ENCODE results near the gene NCAPD3. TPM values are rescaled to one million over a fixed set of nuclear protein-coding genes. Genes with fewer than 3 reads are reported as not detected.

NCAPD3 gene
- total and polyA plus RNA-seq, 2 donors (not counting 3 experiments of a cell fraction or from before 2014, with no cell fraction given), result 22.6 to 43.8 TPM

GRCh38 chr11:134245434-134245833 lies 21.7 kb upstream of the NCAPD3 start:
- Histone ChIP-seq H4K20me1 (replicated peaks; ENCODE audit: control insufficient read depth, extremely low read depth, insufficient read depth, low read length) (no peaks in the 10 kb centered on the region), H3K9ac (replicated peaks; ENCODE audit: extremely low read depth, insufficient read depth, low read length) (no peak overlapping the region), H3K27me3 (ENCODE audit: control insufficient read depth in 2 of 2, insufficient read depth in 2 of 2, low read length in 2 of 2) (no peaks in the 10 kb centered on the region), H3K9me1 (replicated peaks; ENCODE audit: control insufficient read depth, extremely low read depth, insufficient read depth, low read length) (no peaks in the 10 kb centered on the region), H3K79me2 (ENCODE audit: control insufficient read depth, insufficient read depth, low read length) (no peaks in the 10 kb centered on the region), H3K4me3 (replicated peaks in 1 of 3; ENCODE audit: insufficient read depth in 1 of 3, low read depth in 1 of 3, low read length in 3 of 3) (no peak overlapping the region), H3K4me2 (ENCODE audit: insufficient read depth, low read length) (no peak overlapping the region), H3K36me3 (ENCODE audit: control insufficient read depth in 2 of 2, extremely low read depth in 1 of 2, insufficient read depth in 2 of 2, low read length in 2 of 2) (peaks cover 5 to 51% of the 10 kb centered on the region in 2 experiments), H3K9me3 (replicated peaks; ENCODE audit: control insufficient read depth, insufficient read depth, low read length) (no peaks in the 10 kb centered on the region), H2AFZ (ENCODE audit: low read depth, low read length) (no peak overlapping the region), H3K27ac (ENCODE audit: insufficient read depth, low read depth, low read length) (no peak overlapping the region), H3K4me1 (ENCODE audit: control insufficient read depth, extremely low read depth, insufficient read depth, low read length) (no peaks in the 10 kb centered on the region)
- FAIRE-seq (no peak), DNase-seq (ENCODE audit: low read depth, low spot score) (no peak)
- no peak for TF ChIP-seq MYC (IDR thresholded peaks at IDR 0.05; ENCODE audit: low read depth, low read length)
- no peak for TF ChIP-seq POLR2AphosphoS5 (IDR thresholded peaks at IDR 0.05; ENCODE audit: insufficient read depth, low read depth, low read length)
- TF ChIP-seq, protein P1, sequence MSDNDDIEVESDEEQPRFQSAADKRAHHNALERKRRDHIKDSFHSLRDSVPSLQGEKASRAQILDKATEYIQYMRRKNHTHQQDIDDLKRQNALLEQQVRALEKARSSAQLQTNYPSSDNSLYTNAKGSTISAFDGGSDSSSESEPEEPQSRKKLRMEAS (IDR thresholded peaks at IDR 0.05; ENCODE audit: insufficient read depth, insufficient read length), result no peak
- no peak for TF ChIP-seq FOS (IDR thresholded peaks at IDR 0.05; ENCODE audit: borderline replicate concordance, insufficient read depth, low read length)
- no peak for TF ChIP-seq GATA2 (IDR thresholded peaks at IDR 0.05; ENCODE audit: insufficient read depth, insufficient read length, low read depth, low read length)
- no peak for TF ChIP-seq POLR2A (IDR thresholded peaks at IDR 0.05; ENCODE audit: low read depth, low read length)
- no peak for TF ChIP-seq JUN (IDR thresholded peaks at IDR 0.05; ENCODE audit: borderline replicate concordance, insufficient read depth, insufficient read length, low read depth)
- no peak for TF ChIP-seq EZH2 (IDR thresholded peaks at IDR 0.05; ENCODE audit: borderline replicate concordance, low read depth, low read length, severe bottlenecking)
- TF ChIP-seq, protein P2, sequence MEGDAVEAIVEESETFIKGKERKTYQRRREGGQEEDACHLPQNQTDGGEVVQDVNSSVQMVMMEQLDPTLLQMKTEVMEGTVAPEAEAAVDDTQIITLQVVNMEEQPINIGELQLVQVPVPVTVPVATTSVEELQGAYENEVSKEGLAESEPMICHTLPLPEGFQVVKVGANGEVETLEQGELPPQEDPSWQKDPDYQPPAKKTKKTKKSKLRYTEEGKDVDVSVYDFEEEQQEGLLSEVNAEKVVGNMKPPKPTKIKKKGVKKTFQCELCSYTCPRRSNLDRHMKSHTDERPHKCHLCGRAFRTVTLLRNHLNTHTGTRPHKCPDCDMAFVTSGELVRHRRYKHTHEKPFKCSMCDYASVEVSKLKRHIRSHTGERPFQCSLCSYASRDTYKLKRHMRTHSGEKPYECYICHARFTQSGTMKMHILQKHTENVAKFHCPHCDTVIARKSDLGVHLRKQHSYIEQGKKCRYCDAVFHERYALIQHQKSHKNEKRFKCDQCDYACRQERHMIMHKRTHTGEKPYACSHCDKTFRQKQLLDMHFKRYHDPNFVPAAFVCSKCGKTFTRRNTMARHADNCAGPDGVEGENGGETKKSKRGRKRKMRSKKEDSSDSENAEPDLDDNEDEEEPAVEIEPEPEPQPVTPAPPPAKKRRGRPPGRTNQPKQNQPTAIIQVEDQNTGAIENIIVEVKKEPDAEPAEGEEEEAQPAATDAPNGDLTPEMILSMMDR (IDR thresholded peaks at IDR 0.05; ENCODE audit: extremely low read depth in 1 of 2, insufficient read depth in 1 of 2, low read depth in 1 of 2, low read length in 2 of 2), result no peak
- POLR2A ChIA-PET, result no interaction called here
- BruUV-seq (replicated peaks), result no TSS peak
- intact Hi-C loops (cut with micrococcal nuclease), result no loop called here
- CTCF ChIA-PET, result interaction anchor here (1.0 to 2.4 kb wide), 5 partner anchors 20 to 318 kb away, joined by 3 to 21 read pairs (median 9); partner anchors contain the start of genes NCAPD3 and VPS26B
- dilution Hi-C loops (cut with MboI; ENCODE audit: extremely low pct_ligation_motif_present, low sequenced_read_pairs), result no loop called here
